Activated CD8-positive, alpha-beta T cell treated with anti-CD3 and anti-CD28 coated beads for 36 hours (primary cell): ENCODE measurements around the gene EHD1. TPM values are rescaled to one million over a fixed set of nuclear protein-coding genes. Genes with fewer than 3 reads are reported as not detected.

Experiments used
- ATAC-seq: fragments of 200-7000 bp; cut with Tn5 transposase; one replicate; pipeline ENCODE4 v1.10.0; 2021; ENCODE audit warnings: mild to moderate bottlenecking, moderate library complexity
- CTCF ChIA-PET: fragments of 350-600 bp; sonication (Branson Sonifier 250); formaldehyde crosslinking; loops from one replicate; lab custom pipeline; 2021; ENCODE audit warnings: antibody characterized with exemption; lab: Charles Lee
- POLR2A ChIA-PET: fragments of 350-600 bp; sonication (Branson Sonifier 250); formaldehyde crosslinking; loops from one replicate; lab custom pipeline; 2021; ENCODE audit warnings: antibody characterized with exemption; lab: Charles Lee
- DNase-seq: peaks from one replicate; pipeline ENCODE4 v3.0.0-alpha.2; 2020
- H3K27ac Mint-ChIP-seq: one replicate; pipeline ENCODE4 v1.8.0; 2021; ENCODE audit warnings: mild to moderate bottlenecking, mixed read lengths
- H3K27me3 Mint-ChIP-seq: one replicate; pipeline ENCODE4 v1.8.0; 2021; ENCODE audit warnings: mixed read lengths
- H3K36me3 Mint-ChIP-seq: one replicate; pipeline ENCODE4 v1.8.0; 2021; ENCODE audit warnings: low read depth, mixed read lengths
- H3K4me1 Mint-ChIP-seq: one replicate; pipeline ENCODE4 v1.8.0; 2021; ENCODE audit warnings: low read depth, mixed read lengths
- H3K4me3 Mint-ChIP-seq: one replicate; pipeline ENCODE4 v1.8.0; 2021; ENCODE audit warnings: mild to moderate bottlenecking, moderate library complexity, mixed read lengths
- H3K9me3 Mint-ChIP-seq: one replicate; pipeline ENCODE4 v1.8.0; 2021; ENCODE audit warnings: mixed read lengths
- CTCF ChIP-seq: fragments of 200-600 bp; IDR thresholded peaks from one replicate; pipeline ENCODE4 v1.8.0; 2022; ENCODE audit warnings: antibody characterized with exemption, mild to moderate bottlenecking
- intact Hi-C: fragments of 100-400 bp; cut with micrococcal nuclease; formaldehyde crosslinking; loops from one replicate; pipeline ENCODE4 v1.10.0; 2022
- total RNA-seq, 2 experiments: library from RNA; stranded (reverse); gene quantifications; one replicate each; pipeline ENCODE4 v1.2.3, GENCODE V29; 2021

The EHD1 gene
- total RNA-seq, 2 experiments from 2014 or later: 60.3 to 65.1 TPM

- peaks cover 10% of the 10 kb centered on the region for H3K36me3 Mint-ChIP-seq
- ChIA-PET POLR2A (interaction anchor here (1.1 to 1.4 kb wide), 4 partner anchors 10 to 51 kb away, joined by 3 read pairs; no protein-coding TSS in a partner anchor), CTCF (interaction anchor here (29.9 kb wide), 1 partner anchor 44 kb away, joined by 1168 read pairs; the partner anchor contains the start of gene CDC42BPG)
- H3K4me3 Mint-ChIP-seq: no peak overlapping the region
- no peaks in the 10 kb centered on the region for H3K27me3 Mint-ChIP-seq
- no peak for TF ChIP-seq CTCF
- no peaks in the 10 kb centered on the region for H3K9me3 Mint-ChIP-seq
- DNase-seq (no peak), ATAC-seq (no peak)
- intact Hi-C loops: no loop called here
- H3K4me1 Mint-ChIP-seq: peaks cover 10% of the 10 kb centered on the region
- H3K27ac Mint-ChIP-seq: no peak overlapping the region
Measured at GRCh38 chr11:64900774-64901173, 22.4 kb upstream of the EHD1 start.

GRCh38 chr11:64900263-64900678 lies 21.9 kb upstream of the EHD1 start:
- ChIA-PET CTCF (interaction anchor here (29.9 kb wide), 1 partner anchor 44 kb away, joined by 1168 read pairs; the partner anchor contains the start of gene CDC42BPG), POLR2A (interaction anchor here (1.1 to 1.4 kb wide), 5 partner anchors 11 to 50 kb away, joined by 3 read pairs; no protein-coding TSS in a partner anchor)
- Mint-ChIP-seq H3K27me3 (no peaks in the 10 kb centered on the region), H3K4me1 (peaks cover 10% of the 10 kb centered on the region), H3K27ac (peak overlapping the region; percentile 84), H3K36me3 (peaks cover 10% of the 10 kb centered on the region), H3K9me3 (no peaks in the 10 kb centered on the region), H3K4me3 (no peak overlapping the region)
- ATAC-seq (peak; percentile 99), DNase-seq (peak; percentile 82)
- intact Hi-C loops: no loop called here
- no peak for TF ChIP-seq CTCF

GRCh38 chr11:64898541-64898940 lies 20.1 kb upstream of the EHD1 start:
- no peaks in the 10 kb centered on the region for H3K9me3 Mint-ChIP-seq
- peaks cover 10% of the 10 kb centered on the region for H3K36me3 Mint-ChIP-seq
- H3K27ac Mint-ChIP-seq: no peak overlapping the region
- intact Hi-C loops: no loop called here
- ChIA-PET POLR2A (interaction anchor here (0.8 kb wide), 1 partner anchor 120 kb away, joined by 3 read pairs; no protein-coding TSS in a partner anchor), CTCF (interaction anchor here (3.9 to 29.9 kb wide), 2 partner anchors 11 to 42 kb away, joined by 13 to 1168 read pairs; partner anchors contain the start of gene CDC42BPG)
- no peaks in the 10 kb centered on the region for H3K27me3 Mint-ChIP-seq
- no peak for TF ChIP-seq CTCF
- H3K4me1 Mint-ChIP-seq: peaks cover 10% of the 10 kb centered on the region
- H3K4me3 Mint-ChIP-seq: no peak overlapping the region
- ATAC-seq (no peak), DNase-seq (no peak)

GRCh38 chr11:64898076-64898445 lies 19.6 kb upstream of the EHD1 start:
- H3K27ac Mint-ChIP-seq: no peak overlapping the region

More at GRCh38 chr11:64898076-64898445, 19.6 kb upstream of the EHD1 start:
- Mint-ChIP-seq H3K27me3 (no peaks in the 10 kb centered on the region), H3K4me1 (peaks cover 10% of the 10 kb centered on the region), H3K4me3 (no peak overlapping the region), H3K9me3 (no peaks in the 10 kb centered on the region), H3K36me3 (peaks cover 10% of the 10 kb centered on the region)
- no peak for TF ChIP-seq CTCF
- DNase-seq (no peak), ATAC-seq (no peak)
- CTCF ChIA-PET: interaction anchor here (3.9 to 29.9 kb wide), 2 partner anchors 11 to 42 kb away, joined by 13 to 1168 read pairs; partner anchors contain the start of gene CDC42BPG
- intact Hi-C loops: no loop called here
- POLR2A ChIA-PET: no interaction called here
